Measurements from ENCODE around the gene PROSER2. TPM values are rescaled to one million over a fixed set of nuclear protein-coding genes. Genes with fewer than 3 reads are reported as not detected.

Gene PROSER2
- total RNA-seq, 1 experiment from 2014 or later = 19.5 TPM

DNA sequence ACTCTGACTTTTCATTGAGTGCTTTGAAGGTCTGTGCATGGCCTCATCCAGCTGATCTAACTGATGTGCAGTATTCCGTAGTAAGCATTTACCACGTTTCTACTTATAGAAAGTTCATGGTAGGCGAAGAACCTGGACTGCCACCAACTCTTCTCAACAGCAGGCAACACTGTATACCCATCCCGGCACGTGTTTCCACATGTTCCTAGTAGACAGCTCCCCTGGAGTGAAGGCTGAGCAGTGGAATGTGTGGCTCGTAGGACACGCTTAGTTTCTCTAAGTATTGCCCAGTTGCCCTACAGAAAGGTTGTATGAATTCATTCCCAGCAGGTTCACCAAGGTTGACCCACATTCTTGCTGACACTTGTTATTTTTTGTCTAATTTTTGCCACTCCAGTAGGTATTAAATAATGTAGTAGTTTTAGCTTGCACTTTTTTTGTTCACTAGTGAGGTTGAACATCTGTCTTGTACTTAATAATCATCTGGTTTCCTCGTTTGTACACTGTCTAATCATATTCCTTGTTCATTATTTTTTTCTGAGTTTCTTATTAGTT, 15.2 kb downstream of the PROSER2 start:
- TF ChIP-seq, protein P1, sequence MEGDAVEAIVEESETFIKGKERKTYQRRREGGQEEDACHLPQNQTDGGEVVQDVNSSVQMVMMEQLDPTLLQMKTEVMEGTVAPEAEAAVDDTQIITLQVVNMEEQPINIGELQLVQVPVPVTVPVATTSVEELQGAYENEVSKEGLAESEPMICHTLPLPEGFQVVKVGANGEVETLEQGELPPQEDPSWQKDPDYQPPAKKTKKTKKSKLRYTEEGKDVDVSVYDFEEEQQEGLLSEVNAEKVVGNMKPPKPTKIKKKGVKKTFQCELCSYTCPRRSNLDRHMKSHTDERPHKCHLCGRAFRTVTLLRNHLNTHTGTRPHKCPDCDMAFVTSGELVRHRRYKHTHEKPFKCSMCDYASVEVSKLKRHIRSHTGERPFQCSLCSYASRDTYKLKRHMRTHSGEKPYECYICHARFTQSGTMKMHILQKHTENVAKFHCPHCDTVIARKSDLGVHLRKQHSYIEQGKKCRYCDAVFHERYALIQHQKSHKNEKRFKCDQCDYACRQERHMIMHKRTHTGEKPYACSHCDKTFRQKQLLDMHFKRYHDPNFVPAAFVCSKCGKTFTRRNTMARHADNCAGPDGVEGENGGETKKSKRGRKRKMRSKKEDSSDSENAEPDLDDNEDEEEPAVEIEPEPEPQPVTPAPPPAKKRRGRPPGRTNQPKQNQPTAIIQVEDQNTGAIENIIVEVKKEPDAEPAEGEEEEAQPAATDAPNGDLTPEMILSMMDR (IDR thresholded peaks at IDR 0.05; ENCODE audit: unreplicated experiment) = no peak
- no peak overlapping the region for H3K27ac Mint-ChIP-seq (ENCODE audit: unreplicated experiment)
- no peaks in the 10 kb centered on the region for H3K9me3 Mint-ChIP-seq (ENCODE audit: low read depth, unreplicated experiment)
- no peak for DNase-seq
- H3K27me3 Mint-ChIP-seq (ENCODE audit: unreplicated experiment) = no peaks in the 10 kb centered on the region
- H3K36me3 Mint-ChIP-seq (ENCODE audit: insufficient read depth, unreplicated experiment) = peaks cover 5% of the 10 kb centered on the region
- intact Hi-C loops (cut with micrococcal nuclease; ENCODE audit: unreplicated experiment) = no loop called here
- CTCF ChIA-PET = interaction anchor here (1.5 kb wide), 1 partner anchor 9 kb away, joined by 3 read pairs; no protein-coding TSS in a partner anchor
- no peak overlapping the region for H3K4me3 Mint-ChIP-seq (ENCODE audit: low read depth, unreplicated experiment)
- BruUV-seq (replicated peaks) = no TSS peak
- peaks cover 8% of the 10 kb centered on the region for H3K4me1 Mint-ChIP-seq (ENCODE audit: low read depth, unreplicated experiment)

DNA sequence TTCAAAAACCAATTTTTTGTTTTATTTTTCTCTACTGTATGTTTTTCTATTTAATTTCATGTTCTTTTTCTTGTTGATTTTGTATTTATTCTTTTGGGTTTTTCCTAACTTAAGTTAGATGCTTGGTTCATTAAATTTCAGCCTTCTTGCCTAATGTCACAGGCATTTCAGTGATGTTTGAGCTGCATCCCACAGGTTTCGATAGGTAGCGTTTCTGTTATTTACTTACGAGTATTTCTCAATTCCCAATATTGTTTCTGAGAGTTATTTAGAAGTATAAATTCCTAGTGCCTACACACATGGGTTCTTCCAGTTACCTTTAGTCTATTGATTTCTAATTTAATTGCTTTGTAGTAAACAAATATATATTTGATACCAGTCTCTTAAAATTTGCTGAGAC, 18.2 kb downstream of the PROSER2 start:
- intact Hi-C loops (cut with micrococcal nuclease; ENCODE audit: unreplicated experiment) = no loop called here
- Mint-ChIP-seq H3K9me3 (ENCODE audit: low read depth, unreplicated experiment) (no peaks in the 10 kb centered on the region), H3K4me1 (ENCODE audit: low read depth, unreplicated experiment) (no peaks in the 10 kb centered on the region), H3K27ac (ENCODE audit: unreplicated experiment) (no peak overlapping the region), H3K4me3 (ENCODE audit: low read depth, unreplicated experiment) (no peak overlapping the region), H3K27me3 (ENCODE audit: unreplicated experiment) (no peaks in the 10 kb centered on the region), H3K36me3 (ENCODE audit: insufficient read depth, unreplicated experiment) (peaks cover under 1% of the 10 kb centered on the region)
- DNase-seq = no peak
- BruUV-seq (replicated peaks) = no TSS peak
- TF ChIP-seq, protein P1 (IDR thresholded peaks at IDR 0.05; ENCODE audit: unreplicated experiment) = no peak
- CTCF ChIA-PET = interaction anchor here (0.5 kb wide), 1 partner anchor 33 kb away, joined by 3 read pairs; no protein-coding TSS in a partner anchor

DNA sequence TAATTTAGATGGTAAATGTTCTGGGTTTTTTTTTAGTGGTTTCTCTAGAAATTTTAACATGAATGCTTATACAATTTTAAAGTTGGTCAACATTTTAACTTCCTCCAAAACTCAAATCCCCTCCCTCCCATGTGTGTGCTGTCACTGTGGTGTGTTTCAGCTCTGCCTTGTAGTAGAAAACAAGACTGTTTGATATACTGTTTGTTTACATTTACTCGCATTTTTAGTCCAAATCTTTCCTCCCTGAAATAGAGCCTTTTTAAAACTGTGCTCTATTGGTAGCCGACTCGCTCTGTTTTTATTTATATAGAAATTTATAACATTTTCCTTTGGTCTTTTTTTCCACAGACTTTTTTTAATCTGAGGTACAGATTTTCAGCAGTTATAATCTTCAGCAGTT, 19.3 kb downstream of the PROSER2 start:
- BruUV-seq (replicated peaks) = no TSS peak
- intact Hi-C loops (cut with micrococcal nuclease; ENCODE audit: unreplicated experiment) = no loop called here
- CTCF ChIA-PET = no interaction called here
- H3K9me3 Mint-ChIP-seq (ENCODE audit: low read depth, unreplicated experiment) = no peaks in the 10 kb centered on the region
- TF ChIP-seq, protein P1 (IDR thresholded peaks at IDR 0.05; ENCODE audit: unreplicated experiment) = no peak
- DNase-seq = no peak
- H3K27ac Mint-ChIP-seq (ENCODE audit: unreplicated experiment) = no peak overlapping the region
- H3K4me1 Mint-ChIP-seq (ENCODE audit: low read depth, unreplicated experiment) = no peaks in the 10 kb centered on the region
- peaks cover 4% of the 10 kb centered on the region for H3K36me3 Mint-ChIP-seq (ENCODE audit: insufficient read depth, unreplicated experiment)
- H3K27me3 Mint-ChIP-seq (ENCODE audit: unreplicated experiment) = no peaks in the 10 kb centered on the region
- no peak overlapping the region for H3K4me3 Mint-ChIP-seq (ENCODE audit: low read depth, unreplicated experiment)

DNA sequence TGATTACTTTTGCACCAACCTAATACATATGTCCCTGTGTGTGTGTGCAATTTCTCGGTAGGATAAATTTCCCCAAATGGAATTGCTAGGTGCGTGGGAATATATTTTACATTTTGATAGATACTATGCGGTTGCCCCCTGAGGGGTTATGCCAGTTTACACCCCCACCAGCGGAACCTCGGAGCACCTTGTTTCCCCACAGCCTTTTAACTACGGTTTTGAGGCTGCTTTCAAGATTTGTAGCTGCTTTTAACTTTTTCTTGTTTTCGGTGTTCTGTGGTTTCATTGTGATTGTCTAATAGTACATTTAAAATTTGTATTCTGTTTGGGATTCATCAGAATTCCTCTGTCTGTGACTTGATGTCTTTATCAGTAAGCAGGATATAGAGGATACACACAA, 22.0 kb downstream of the PROSER2 start:
- no peaks in the 10 kb centered on the region for H3K4me1 Mint-ChIP-seq (ENCODE audit: low read depth, unreplicated experiment)
- CTCF ChIA-PET = no interaction called here

More for the DNA sequence above, 22.0 kb downstream of the PROSER2 start:
- H3K36me3 Mint-ChIP-seq (ENCODE audit: insufficient read depth, unreplicated experiment) = peaks cover 8% of the 10 kb centered on the region
- no peak for DNase-seq
- H3K27me3 Mint-ChIP-seq (ENCODE audit: unreplicated experiment) = no peaks in the 10 kb centered on the region
- TF ChIP-seq, protein P1 (IDR thresholded peaks at IDR 0.05; ENCODE audit: unreplicated experiment) = no peak
- H3K4me3 Mint-ChIP-seq (ENCODE audit: low read depth, unreplicated experiment) = no peak overlapping the region
- no TSS peak for BruUV-seq (replicated peaks)
- H3K27ac Mint-ChIP-seq (ENCODE audit: unreplicated experiment) = no peak overlapping the region
- intact Hi-C loops (cut with micrococcal nuclease; ENCODE audit: unreplicated experiment) = no loop called here
- H3K9me3 Mint-ChIP-seq (ENCODE audit: low read depth, unreplicated experiment) = no peaks in the 10 kb centered on the region
